ENCODE measurements around the gene GABRA5. TPM values are rescaled to one million over a fixed set of nuclear protein-coding genes. Genes with fewer than 3 reads are reported as not detected.

The GABRA5 gene
- polyA plus RNA-seq, 2 donors: 0.14 to 0.20 TPM

Other genes starting within 250 kb of the GABRA5 start
- gene GABRB3, start 94.0 kb upstream of the GABRA5 start, polyA plus RNA-seq: under 1 TPM; 0.08 to 0.45 TPM
- gene GABRG3, start 104.1 kb downstream of the GABRA5 start, polyA plus RNA-seq: not detected